Loucy (cell line): Measurements from ENCODE around the gene AGT.
"Not testable (repeated sequence)": the region's sequence is repeated elsewhere in the genome, so short reads cannot be mapped to it uniquely, and the experiment has no call there.

Experiments
- H2AFZ ChIP-seq: fragments of 200-600 bp; sonication (generic); 2 replicates; pipeline ENCODE4 v1.6.0; 2016; ENCODE audit warnings: antibody characterized with exemption, mild to moderate bottlenecking, low read length, moderate library complexity
- H3F3A ChIP-seq: fragments of 200-600 bp; 2 replicates; pipeline ENCODE4 v1.6.0; 2016; ENCODE audit warnings: antibody characterized with exemption, low read depth, mild to moderate bottlenecking
- H3K27me3 ChIP-seq: fragments of 200-600 bp; sonication (generic); 2 replicates; pipeline ENCODE4 v1.6.1; 2014; ENCODE audit warnings: low read length, mild to moderate bottlenecking; ENCODE audit not compliant: insufficient read depth, poor library complexity, severe bottlenecking
- H3K36me3 ChIP-seq: fragments of 200-600 bp; sonication (generic); 2 replicates; pipeline ENCODE4 v1.6.1; 2016; ENCODE audit warnings: low read length; ENCODE audit not compliant: insufficient read depth
- H3K4me1 ChIP-seq: fragments of 200-600 bp; sonication (generic); 2 replicates; pipeline ENCODE4 v1.5.1; 2014; ENCODE audit warnings: low read length, mild to moderate bottlenecking; ENCODE audit not compliant: insufficient read depth, poor library complexity, severe bottlenecking
- H3K4me2 ChIP-seq: fragments of 200-600 bp; sonication (generic); 2 replicates; pipeline ENCODE4 v1.6.0; 2014; ENCODE audit warnings: antibody characterized with exemption, low read length, low read depth, mild to moderate bottlenecking; ENCODE audit not compliant: poor library complexity, severe bottlenecking
- H3K4me3 ChIP-seq: fragments of 200-600 bp; sonication (generic); 2 replicates; pipeline ENCODE4 v1.5.1; 2014; ENCODE audit warnings: low read length, mild to moderate bottlenecking, mixed read lengths; ENCODE audit not compliant: poor library complexity, severe bottlenecking
- H3K79me2 ChIP-seq: fragments of 200-600 bp; sonication (generic); 2 replicates; pipeline ENCODE4 v1.6.1; 2014; ENCODE audit warnings: low read length; ENCODE audit not compliant: insufficient read depth
- H3K9ac ChIP-seq: fragments of 200-600 bp; sonication (generic); 2 replicates; pipeline ENCODE4 v1.6.0; 2014; ENCODE audit warnings: mild to moderate bottlenecking, low read depth, low read length, moderate library complexity; ENCODE audit not compliant: poor library complexity, severe bottlenecking
- H3K9me2 ChIP-seq: fragments of 200-600 bp; sonication (generic); replicated peaks from 2 replicates; pipeline ENCODE4 v1.6.1; 2016; ENCODE audit warnings: low read depth, low read length, mixed read lengths
- H3K9me3 ChIP-seq: fragments of 200-600 bp; sonication (generic); 2 replicates; pipeline ENCODE4 v1.6.1; 2014; ENCODE audit warnings: mild to moderate bottlenecking, antibody characterized with exemption, low read length, low read depth; ENCODE audit not compliant: insufficient read depth
- H4K20me1 ChIP-seq: fragments of 200-600 bp; sonication (generic); 2 replicates; pipeline ENCODE4 v1.6.0; 2014; ENCODE audit warnings: antibody characterized with exemption, low read length, mild to moderate bottlenecking; ENCODE audit not compliant: insufficient read depth, poor library complexity, severe bottlenecking
- EZH2phosphoT487 ChIP-seq: fragments of 200-600 bp; IDR thresholded peaks from 2 replicates; pipeline ENCODE4 v1.6.1; 2018; ENCODE audit warnings: antibody characterized with exemption, mild to moderate bottlenecking, moderate library complexity, borderline replicate concordance
- TF ChIP-seq, protein P1 (sequence below): fragments of 200-600 bp; sonication (generic); conservative IDR thresholded peaks from 2 replicates; pipeline ENCODE4 v1.5.1; 2014; ENCODE audit warnings: mild to moderate bottlenecking, antibody characterized with exemption, low read length

The AGT gene

DNA sequence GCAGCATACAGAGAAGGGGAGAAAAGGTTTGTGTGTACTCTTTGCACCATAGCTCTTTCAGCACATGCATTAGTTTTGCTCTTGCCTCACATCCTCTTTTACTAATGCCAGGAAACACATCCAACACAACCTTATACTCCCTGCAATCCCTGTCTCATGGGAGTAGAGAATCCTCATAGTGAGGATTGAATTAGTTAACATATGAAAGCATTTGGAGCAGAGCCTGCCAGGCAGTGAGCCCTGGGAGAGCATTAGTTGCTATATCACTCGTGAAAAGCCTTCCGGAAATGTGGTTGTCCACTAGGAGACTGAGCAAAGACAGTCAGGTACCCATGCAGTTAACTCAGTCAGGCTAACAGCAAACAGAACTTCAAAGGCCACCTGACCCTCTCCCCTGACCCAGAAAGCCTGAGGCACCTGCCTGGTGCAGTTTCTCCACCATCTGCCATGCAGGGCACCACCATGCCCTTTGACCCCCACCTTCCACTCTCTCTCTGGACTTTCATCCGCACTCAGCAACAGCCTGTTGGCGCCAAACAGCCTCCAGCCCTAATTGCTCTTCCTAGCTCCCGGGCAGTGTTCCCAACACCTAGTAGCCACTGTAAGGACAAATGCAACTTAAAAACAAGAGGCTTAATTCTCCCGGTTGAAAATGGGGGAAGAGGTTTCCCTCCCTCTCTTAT lies 14.9 kb upstream of the AGT start:
- no peaks in the 10 kb centered on the region for H3K79me2 ChIP-seq
- no peak for TF ChIP-seq EZH2phosphoT487
- TF ChIP-seq, protein P1, sequence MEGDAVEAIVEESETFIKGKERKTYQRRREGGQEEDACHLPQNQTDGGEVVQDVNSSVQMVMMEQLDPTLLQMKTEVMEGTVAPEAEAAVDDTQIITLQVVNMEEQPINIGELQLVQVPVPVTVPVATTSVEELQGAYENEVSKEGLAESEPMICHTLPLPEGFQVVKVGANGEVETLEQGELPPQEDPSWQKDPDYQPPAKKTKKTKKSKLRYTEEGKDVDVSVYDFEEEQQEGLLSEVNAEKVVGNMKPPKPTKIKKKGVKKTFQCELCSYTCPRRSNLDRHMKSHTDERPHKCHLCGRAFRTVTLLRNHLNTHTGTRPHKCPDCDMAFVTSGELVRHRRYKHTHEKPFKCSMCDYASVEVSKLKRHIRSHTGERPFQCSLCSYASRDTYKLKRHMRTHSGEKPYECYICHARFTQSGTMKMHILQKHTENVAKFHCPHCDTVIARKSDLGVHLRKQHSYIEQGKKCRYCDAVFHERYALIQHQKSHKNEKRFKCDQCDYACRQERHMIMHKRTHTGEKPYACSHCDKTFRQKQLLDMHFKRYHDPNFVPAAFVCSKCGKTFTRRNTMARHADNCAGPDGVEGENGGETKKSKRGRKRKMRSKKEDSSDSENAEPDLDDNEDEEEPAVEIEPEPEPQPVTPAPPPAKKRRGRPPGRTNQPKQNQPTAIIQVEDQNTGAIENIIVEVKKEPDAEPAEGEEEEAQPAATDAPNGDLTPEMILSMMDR, result no peak
- no peaks in the 10 kb centered on the region for H3K9me2 ChIP-seq
- no peaks in the 10 kb centered on the region for H3F3A ChIP-seq
- no peak overlapping the region for H2AFZ ChIP-seq
- H3K27me3 ChIP-seq, result no peaks in the 10 kb centered on the region
- H3K9me3 ChIP-seq, result no peaks in the 10 kb centered on the region
- no peaks in the 10 kb centered on the region for H3K36me3 ChIP-seq
- H3K4me3 ChIP-seq, result no peak overlapping the region
- no peak overlapping the region for H3K9ac ChIP-seq
- H4K20me1 ChIP-seq, result no peaks in the 10 kb centered on the region
- H3K4me1 ChIP-seq, result no peaks in the 10 kb centered on the region
- H3K4me2 ChIP-seq, result no peak overlapping the region

DNA sequence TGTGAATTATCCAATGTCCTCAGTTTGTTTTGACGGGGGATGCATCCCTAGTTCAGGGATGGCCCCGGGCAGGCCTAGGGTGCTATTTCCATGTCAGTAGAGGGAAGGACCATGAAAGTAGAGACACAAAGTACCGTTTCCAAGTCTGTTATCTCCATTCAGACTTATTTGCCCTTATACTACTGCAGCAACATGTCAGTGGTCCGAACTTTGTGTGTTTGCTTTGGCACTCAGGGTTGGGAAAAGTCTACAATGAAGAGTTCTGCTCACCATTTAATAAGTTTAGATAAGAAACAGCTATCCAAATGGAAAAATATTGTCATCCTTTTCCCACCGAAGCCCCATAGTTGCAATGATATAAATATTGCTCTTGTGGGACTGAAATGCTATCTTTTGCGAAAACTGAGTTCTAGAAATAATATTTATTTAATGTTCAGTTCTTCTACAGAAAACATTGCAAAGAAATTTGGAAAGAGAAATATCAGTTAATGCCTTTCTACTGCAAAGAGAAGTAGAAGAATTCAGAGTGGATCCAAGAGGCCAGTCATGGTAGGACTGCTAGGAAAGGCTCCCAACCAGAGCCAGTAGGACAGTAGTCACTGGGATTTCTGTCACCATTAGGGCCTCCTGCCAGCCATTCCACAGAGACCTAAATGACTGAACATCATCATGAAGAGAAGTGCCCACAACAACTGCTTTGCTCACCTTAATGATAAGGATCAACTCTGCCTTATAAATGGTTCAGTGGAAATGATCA lies 11.5 kb upstream of the AGT start:
- Histone ChIP-seq H3K4me1 (no peaks in the 10 kb centered on the region), H3K36me3 (no peaks in the 10 kb centered on the region), H3K79me2 (no peaks in the 10 kb centered on the region), H3K9me2 (no peaks in the 10 kb centered on the region), H3K27me3 (no peaks in the 10 kb centered on the region), H3F3A (no peaks in the 10 kb centered on the region), H3K9ac (no peak overlapping the region), H4K20me1 (no peaks in the 10 kb centered on the region), H3K9me3 (no peaks in the 10 kb centered on the region; the same call in 1 of the 2 replicates), H3K4me3 (no peak overlapping the region), H3K4me2 (no peak overlapping the region), H2AFZ (no peak overlapping the region)
- TF ChIP-seq, protein P1, result no peak
- no peak for TF ChIP-seq EZH2phosphoT487

DNA sequence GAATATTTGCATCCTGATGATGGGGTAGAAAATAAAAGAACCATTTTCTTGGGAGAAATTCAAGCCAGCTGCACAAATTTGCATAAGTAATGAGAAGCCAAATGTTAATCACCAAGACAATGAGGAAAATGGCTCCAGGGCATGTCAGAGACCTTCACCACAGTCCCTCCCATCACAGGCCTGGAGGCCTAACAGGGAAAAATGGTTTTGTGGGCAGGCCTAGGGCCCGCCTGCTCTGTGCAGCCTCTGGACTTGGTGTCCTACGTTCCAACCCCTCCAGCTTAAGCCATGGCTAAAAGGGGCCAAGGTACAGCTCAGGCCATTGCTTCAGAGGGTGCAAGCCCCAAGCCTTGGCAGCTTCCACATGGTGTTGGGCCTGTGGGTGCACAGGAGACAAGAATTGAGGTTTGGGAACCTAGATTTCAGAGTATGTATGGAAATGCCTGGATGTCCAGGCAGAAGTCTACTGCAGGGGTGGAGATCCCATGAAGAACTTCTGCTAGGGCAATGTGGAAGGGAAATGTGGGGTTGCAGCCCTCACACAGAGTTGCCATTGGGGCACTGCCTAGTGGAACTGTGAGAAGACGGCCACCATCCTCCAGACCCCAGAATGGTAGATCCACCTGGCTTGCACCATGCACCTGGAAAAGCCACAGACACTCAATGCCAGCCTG lies 8.1 kb upstream of the AGT start:
- H3F3A ChIP-seq, H2AFZ ChIP-seq, H3K9me2 ChIP-seq, H3K4me3 ChIP-seq, H3K4me1 ChIP-seq, H3K9me3 ChIP-seq, H3K4me2 ChIP-seq, H3K36me3 ChIP-seq, H4K20me1 ChIP-seq, H3K27me3 ChIP-seq, H3K9ac ChIP-seq, H3K79me2 ChIP-seq: not testable (repeated sequence)
